ENCODE data around the gene SIGLEC6.

DNA sequence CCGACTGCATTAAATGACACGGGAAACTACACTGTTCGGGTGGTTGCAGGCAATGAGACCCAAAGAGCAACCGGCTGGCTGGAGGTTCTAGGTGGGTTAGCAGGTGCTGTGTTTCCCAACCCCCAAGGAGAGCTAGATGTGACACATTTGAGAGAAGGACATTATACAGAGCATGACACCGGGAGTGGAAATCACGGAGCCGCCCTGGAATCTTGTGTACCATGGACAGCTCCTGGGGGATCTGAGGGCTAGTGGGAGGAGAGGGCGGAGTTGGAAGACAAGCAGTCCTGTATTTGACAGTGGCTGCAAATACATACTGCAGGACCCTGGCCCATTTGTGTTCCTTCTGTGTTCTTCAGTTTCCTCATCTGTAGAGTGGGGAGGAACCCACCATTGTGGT is 50.9 kb downstream of the SIGLEC6 start:
- TF ChIP-seq EZH2 (IDR thresholded peaks at IDR 0.05; ENCODE audit: borderline replicate concordance) (no peak), EZH2phosphoT487 (IDR thresholded peaks at IDR 0.05; ENCODE audit: low read depth, severe bottlenecking, unreplicated experiment) (no peak)
- TF ChIP-seq, protein P1, sequence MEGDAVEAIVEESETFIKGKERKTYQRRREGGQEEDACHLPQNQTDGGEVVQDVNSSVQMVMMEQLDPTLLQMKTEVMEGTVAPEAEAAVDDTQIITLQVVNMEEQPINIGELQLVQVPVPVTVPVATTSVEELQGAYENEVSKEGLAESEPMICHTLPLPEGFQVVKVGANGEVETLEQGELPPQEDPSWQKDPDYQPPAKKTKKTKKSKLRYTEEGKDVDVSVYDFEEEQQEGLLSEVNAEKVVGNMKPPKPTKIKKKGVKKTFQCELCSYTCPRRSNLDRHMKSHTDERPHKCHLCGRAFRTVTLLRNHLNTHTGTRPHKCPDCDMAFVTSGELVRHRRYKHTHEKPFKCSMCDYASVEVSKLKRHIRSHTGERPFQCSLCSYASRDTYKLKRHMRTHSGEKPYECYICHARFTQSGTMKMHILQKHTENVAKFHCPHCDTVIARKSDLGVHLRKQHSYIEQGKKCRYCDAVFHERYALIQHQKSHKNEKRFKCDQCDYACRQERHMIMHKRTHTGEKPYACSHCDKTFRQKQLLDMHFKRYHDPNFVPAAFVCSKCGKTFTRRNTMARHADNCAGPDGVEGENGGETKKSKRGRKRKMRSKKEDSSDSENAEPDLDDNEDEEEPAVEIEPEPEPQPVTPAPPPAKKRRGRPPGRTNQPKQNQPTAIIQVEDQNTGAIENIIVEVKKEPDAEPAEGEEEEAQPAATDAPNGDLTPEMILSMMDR (IDR thresholded peaks at IDR 0.05; ENCODE audit: poor library complexity) = no peak
